GM18499 (cell line): ENCODE measurements around the gene TLE1.

Experiments used
- ATAC-seq: cut with Tn5 transposase; IDR thresholded peaks from one replicate; pipeline ENCODE4 v1.9.1; 2021; ENCODE audit warnings: moderate number of reproducible peaks; ENCODE audit not compliant: insufficient read depth, unreplicated experiment

The TLE1 gene

GRCh38 chr9:81558091-81558830, 131.1 kb downstream of the TLE1 start:
- ATAC-seq: no peak

- ATAC-seq: no peak
These were observed 131.8 kb downstream of the TLE1 start for GRCh38 chr9:81557452-81558090.

- ATAC-seq: no peak
These were observed 132.4 kb downstream of the TLE1 start for GRCh38 chr9:81556923-81557322.

- no peak for ATAC-seq
These were observed 136.8 kb downstream of the TLE1 start for GRCh38 chr9:81552581-81552991.

- ATAC-seq: no peak
These were observed 139.2 kb downstream of the TLE1 start for GRCh38 chr9:81550207-81550583.

- no peak for ATAC-seq
These were observed 139.7 kb downstream of the TLE1 start for GRCh38 chr9:81549500-81550206.

GRCh38 chr9:81548911-81549310, 140.4 kb downstream of the TLE1 start:
- no peak for ATAC-seq

GRCh38 chr9:81546489-81546888, 142.9 kb downstream of the TLE1 start:
- ATAC-seq: no peak

GRCh38 chr9:81543695-81544094, 145.7 kb downstream of the TLE1 start:
- ATAC-seq: no peak

GRCh38 chr9:81542118-81542889, 147.0 kb downstream of the TLE1 start:
- ATAC-seq: no peak

GRCh38 chr9:81540142-81540710, 149.1 kb downstream of the TLE1 start:
- no peak for ATAC-seq

GRCh38 chr9:81539317-81539716, 150.0 kb downstream of the TLE1 start:
- ATAC-seq: no peak

GRCh38 chr9:81538890-81539289, 150.5 kb downstream of the TLE1 start:
- no peak for ATAC-seq

GRCh38 chr9:81537964-81538363, 151.4 kb downstream of the TLE1 start:
- ATAC-seq: no peak

GRCh38 chr9:81536242-81537025, 152.9 kb downstream of the TLE1 start:
- no peak for ATAC-seq

- ATAC-seq: no peak
These were observed 153.7 kb downstream of the TLE1 start for GRCh38 chr9:81535542-81536241.

- ATAC-seq: no peak
These were observed 155.0 kb downstream of the TLE1 start for GRCh38 chr9:81534138-81534875.
